Posterior cingulate gyrus (tissue), 11 donors: ENCODE results near the gene UEVLD.
A peak's percentile ranks its signal among the peaks of the same experiment; 100 is the strongest.
"Not testable (repeated sequence)": the region's sequence is repeated elsewhere in the genome, so short reads cannot be mapped to it uniquely, and the experiment has no call there.

ENCODE experiments used
- DNase-seq, 10 donors: peaks; one replicate each; pipeline versions ENCODE4 v3.0.0 to v3.0.0-alpha.2; 2020 to 2021; ENCODE audit warnings: mixed read lengths in 3 of 10
- intact Hi-C: fragments of 100-400 bp; cut with DNase I; formaldehyde crosslinking; loops from one replicate; pipeline ENCODE4 v1.15.1; 2023

Gene UEVLD

DNA sequence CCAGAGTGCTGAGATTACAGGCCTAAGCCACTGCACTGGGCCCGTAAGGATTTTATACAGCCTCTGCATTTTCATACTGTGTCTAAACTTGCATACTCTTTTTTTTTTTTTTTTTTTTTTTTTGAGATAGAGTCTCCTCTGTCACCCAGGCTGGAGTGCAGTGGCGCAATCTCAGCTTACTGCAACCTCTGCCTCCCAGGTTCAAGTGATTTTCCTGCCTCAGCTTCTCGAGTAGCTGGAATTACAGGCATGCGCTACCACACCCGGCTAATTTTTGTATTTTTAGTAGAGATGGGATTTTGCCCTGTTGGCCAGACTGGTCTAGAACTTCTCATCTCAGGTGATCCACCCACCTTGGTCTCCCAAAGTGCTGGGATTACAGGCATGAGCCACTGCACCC lies 5.6 kb upstream of the UEVLD start:
- intact Hi-C loops, DNase-seq: not testable (repeated sequence)

DNA sequence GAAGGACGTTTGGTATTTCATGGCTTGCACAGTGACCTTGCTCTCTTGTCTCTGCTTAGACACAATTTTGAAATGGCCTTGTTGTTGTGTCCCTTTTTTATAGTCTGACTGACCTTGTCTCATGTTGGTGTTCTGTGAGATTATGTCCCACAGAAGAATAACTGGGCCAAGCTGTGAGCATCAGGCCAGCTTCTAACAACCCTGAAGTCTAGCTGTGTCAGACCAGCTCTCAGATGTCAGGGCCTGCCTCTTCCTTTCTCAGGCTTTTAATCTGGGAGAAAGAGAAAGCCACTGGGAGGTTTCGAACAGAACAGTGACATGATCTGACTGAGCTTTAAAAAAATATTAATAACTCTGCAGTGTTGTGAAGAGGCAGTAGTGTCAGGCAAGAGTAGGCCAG lies 2.0 kb upstream of the UEVLD start:
- intact Hi-C loops: no loop called here
- DNase-seq: no peak

DNA sequence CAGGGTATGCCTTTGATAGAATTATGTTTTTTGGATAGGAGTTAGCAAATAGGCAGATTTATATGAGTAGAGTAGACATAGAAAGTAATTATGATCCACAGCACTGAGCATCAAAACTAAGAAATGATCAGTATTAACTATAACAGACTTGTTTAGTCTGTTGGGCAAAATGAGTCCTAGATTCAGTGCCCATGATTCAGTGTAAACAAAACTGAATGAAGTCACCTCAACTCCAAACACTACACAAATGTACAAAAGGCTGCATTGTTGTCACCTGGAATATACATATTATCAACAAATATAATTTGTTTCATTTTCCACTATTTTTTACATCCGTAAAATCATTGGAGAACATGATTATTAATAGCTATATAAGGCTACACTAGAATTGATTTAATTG lies 6.7 kb downstream of the UEVLD start:
- intact Hi-C loops: no loop called here
- no peak for DNase-seq

DNA sequence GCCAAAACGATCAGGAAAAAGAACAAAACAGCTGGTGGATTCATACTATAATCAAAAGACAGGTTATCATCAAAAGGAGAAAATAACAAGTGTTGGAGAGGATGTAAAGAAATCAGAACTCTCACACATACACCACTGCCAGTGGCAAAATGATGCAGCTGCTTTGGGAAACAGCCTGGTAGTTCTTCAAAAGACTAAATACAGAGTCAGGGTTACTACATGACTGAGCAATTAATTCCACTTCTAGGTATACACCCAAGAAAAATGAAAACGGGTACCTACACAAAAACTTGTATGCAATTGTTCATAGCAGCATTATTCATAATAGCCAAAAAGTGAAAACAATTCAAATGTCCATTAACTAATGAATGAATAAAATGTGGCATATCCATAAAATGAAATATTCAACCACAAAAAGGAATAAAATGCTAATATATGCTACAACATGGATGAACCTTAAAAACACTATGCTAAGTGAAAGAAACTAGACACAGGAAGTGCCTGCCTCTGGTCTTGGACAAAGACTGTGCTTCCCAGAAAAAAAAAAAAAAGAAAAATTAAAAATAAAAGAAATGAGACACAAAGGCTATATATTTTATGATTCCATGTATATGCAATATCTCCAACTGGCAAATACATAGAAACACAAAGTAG lies 8.3 kb downstream of the UEVLD start:
- intact Hi-C loops: no loop called here
- DNase-seq: no peak

DNA sequence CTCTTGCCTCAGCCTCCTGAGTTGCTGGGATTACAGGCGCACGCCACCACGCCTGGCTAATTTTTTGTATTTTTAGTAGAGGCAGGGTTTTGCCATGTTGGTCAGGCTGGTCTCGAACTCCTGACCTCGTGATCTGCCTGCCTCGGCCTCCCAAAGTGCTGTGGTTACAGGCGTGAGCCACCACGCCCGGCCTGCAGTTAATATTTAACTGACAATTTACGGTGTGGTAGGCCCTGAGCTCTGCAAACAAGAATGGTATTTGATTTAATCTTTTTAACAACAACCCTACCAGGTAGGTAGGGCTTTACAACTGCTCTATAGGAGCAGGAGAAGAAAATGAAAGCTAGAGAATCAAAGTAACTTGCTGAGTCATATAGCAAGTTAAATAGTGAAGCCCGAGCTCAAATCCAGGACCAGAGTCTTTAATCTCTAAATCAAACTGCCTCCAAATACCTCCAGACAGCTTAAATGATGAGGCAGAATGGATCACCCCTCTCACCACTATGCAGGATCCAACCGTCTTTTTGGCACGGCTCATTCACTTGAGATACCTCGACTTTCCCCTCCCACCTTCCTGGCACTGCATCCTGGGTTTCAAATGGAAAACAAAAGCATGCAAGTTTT lies 9.4 kb downstream of the UEVLD start:
- intact Hi-C loops: no loop called here
- DNase-seq: no peak

DNA sequence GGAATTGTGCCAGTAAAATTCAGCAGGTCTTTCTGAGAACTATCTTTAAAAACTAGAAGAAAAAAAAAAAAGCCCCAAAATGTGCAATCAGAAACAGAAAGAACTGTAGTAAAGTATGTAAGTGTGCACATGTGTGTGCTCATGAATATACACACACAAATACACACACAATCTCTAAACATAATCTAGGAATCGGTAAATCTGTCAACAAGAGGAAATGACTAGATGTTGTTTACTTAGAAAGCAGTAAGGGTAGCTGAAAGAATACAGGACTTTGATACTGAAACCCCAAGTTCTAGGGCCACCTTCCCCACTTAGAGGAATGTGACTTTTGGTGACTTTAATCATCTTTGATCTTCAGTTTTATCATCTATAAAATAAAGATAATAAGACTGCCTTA lies 13.2 kb downstream of the UEVLD start:
- intact Hi-C loops: no loop called here
- DNase-seq: no peak

DNA sequence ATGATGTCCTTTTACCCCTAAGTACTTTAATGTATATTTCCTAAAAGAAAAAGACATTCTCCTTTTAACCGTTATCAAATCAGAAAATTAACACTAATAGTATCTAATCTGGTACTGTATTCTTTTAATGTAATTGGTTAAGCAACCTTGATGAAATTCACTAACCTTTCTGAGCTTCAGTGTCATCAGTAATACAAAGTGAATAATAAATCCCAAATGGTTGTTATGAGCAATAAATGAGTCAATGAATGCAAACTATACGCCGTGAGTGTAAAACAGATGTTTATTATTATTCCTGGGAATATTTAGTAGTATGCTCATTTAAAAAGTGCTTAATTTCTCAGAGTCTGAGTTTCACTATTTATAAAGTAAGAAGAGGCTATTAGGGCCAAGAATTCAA lies 21.5 kb downstream of the UEVLD start:
- DNase-seq: no peak
- intact Hi-C loops: no loop called here

DNA sequence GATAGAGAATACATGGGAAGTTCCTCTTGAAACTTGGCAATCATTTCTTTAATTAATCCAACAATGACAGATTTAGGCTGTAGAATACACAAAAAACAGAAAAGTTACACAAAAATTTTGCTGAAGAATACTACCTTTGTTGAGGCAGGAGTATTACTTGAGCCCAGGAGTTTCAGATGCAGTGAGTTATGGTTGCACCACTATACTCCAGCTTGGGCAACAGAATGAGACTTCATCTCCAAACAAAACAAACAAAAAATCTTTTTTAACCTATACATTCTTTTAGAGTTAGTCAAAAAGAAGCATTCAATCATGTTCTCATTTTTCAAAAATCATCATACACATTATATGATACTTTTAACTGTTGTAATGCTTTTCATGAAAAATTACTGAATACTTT lies 22.1 kb downstream of the UEVLD start:
- intact Hi-C loops: no loop called here

DNA sequence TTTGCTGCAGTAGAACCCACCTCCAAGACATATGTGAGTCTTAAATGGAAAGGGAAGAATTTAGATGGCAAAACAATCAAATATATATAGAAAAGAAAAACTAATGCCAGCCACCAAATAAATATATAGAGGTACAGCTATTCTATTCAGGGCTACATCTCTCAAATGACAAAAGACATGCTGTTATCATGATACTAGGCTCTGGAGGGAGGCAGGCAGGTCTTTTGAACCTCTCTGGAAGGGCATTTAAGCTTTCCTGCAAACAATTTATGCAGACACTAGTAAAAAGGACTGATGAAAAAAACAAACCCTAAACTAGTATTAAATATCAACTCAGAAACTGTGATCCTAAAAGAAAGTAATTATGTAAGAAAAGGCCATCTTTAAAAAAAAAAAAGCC lies 24.4 kb downstream of the UEVLD start:
- intact Hi-C loops: no loop called here
- no peak for DNase-seq

More for the DNA sequence above, 22.1 kb downstream of the UEVLD start:
- no peak for DNase-seq

DNA sequence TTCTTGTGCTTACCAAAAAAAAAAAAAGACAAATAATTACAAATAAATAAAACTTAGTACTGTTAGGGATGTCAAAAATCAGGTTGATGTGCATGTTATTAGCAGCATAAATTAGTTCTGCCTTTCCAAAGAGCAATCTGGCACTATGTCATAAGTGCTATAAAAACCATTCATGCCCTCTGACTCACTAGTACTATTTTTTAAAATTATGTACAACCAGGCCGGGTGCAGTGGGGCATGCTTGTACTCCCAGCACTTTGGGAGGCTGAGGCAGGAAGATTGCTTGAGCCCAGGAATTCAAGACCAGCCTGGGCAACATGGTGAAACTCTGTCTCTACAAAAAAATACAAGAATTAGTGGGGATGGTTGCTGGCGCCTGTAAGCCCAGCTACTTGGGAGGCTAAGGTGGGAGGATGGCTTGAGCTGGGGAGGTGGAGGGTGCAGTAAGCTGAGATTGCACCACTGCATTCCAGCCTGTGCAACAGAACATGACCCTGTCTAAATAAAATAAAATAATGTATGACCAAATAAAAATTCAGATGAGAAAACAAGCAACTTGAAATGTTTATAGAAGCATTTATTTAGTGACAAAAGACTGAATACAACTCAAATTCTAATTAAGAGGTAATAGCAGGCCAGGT lies 25.3 kb downstream of the UEVLD start:
- intact Hi-C loops: no loop called here
- DNase-seq: no peak

DNA sequence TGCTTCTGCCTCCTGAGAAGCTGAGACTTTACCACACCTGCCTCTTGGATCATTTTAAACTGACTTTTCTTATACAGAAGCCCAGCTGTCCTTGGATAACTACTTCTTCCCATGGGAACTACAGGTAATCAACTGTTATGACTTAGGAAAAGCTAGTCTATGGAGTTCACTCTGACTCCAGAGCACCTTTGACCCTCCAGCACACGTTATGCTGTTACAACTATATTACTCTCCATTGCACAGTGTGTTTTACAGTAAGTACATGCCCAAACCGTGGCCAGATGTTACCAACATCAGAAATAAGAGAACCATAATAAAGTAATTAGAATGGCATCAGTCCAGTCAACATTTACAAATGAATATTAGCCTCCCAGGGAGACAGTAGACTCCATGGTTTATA lies 40.5 kb downstream of the UEVLD start:
- intact Hi-C loops: no loop called here
- DNase-seq: no peak

DNA sequence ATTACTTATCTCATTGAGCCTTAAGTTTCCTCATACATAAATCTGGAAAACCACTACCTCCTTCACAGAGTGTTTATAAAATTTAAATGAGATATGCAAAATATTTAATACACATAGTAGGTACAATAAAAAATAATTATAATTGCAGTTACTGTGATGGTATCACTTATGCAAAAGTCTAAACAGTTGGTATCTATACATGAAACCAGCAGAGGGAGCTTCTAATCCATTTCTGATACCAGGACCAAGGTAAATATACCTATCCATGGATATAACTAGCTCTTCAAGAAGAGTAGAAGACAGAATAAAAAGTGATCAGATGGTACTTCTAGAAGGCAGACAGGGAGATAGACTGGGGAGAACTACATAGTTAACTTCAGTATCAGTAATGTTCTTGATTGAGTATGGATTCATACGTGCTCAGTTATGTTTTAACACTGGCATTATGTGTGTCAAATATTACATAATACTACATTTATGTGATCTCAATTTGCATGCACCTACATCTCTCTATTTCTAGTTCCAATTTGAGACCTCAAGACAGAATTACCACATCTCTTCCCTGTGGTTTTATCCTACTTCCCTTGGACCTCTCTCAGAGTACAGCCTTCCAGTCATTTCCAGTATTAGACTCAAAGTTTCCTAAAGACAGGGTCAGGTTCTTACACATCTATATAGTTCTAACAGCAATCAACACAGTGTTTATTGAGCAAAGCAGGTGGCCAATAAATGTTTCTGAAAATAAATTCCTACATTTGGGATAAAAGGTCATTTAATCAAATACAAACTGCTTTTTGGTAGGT lies 48.1 kb downstream of the UEVLD start:
- no peak for DNase-seq
- intact Hi-C loops: loop anchor here (2.0 kb wide), 1 partner anchor 192 kb away; no protein-coding TSS in a partner anchor

DNA sequence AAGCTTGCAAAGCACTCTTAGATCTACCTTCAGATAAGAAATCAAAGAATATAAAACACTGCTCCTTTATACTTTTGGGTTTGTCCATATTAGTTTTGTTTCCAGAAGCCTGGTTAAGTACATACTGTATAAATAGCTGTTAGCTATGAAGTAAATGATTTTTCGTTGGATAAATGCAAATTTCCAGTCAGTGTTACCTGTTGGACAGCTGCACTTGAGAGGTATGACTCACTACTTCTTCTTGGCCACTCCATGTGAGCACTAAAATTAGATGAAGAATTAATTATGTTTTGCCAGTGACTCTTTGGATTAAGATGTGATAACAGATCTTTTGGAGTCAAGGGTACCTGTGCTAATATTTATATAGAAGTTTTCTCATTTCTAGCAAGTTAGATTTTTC lies 52.3 kb downstream of the UEVLD start:
- intact Hi-C loops: no loop called here

DNA sequence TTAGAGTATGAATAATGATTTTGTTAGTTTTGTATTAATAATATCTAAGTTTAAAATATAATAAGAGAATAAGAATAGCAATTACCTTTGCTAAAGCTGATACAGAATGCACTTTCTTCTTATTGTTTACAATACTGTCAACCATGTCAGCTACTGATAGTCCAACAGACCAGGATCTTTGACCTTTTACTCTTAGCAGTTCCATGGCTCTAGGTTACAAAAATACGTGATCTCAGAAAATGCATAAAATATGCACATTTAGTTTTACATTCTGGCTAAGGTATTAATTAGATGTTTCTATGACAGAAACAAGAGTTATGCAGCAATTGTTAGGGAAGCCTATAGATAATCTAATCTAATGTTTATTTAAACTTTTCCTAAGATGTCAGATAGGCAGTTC lies 54.3 kb downstream of the UEVLD start:
- intact Hi-C loops: no loop called here
- DNase-seq: no peak

More for the DNA sequence above, 52.3 kb downstream of the UEVLD start:
- DNase-seq: no peak

DNA sequence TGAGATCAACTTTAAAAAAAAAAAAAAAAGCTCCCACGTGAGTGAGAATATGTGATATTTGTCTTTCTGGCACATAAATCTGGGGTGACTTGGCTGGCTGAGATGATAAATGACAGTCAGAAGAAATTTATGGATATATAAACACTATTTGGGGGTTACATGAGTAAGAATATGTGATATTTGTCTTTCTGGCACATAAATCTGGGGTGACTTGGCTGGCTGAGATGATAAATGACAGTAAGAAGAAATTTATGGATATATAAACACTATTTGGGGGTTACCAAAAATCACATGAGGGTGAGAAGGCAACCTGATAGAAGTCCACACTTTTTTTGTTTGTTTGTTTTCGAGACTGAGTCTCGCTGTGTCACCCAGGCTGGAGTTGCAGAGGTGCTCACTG lies 55.2 kb downstream of the UEVLD start:
- intact Hi-C loops: no loop called here
- no peak for DNase-seq

DNA sequence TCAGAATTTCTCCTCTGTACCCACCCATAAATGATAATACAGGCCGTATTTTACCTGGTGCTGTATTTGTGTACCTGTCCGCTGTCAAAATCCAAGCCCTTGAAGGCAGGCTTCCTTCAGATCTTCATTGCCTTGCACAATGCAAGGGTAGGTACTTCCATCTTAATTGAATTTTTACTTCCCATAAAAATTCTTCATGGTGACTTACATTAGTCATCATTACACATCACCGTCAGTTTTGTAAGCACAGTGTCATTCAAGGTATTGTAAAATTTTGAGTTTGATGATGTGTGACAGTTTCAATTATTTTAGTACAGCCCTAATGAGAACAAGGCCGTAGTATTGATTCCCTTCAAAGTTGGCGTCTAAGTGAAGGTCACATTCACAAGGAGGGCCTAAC lies 61.0 kb downstream of the UEVLD start:
- DNase-seq: no peak
- intact Hi-C loops: loop anchor here (5.0 to 10.0 kb wide), 2 partner anchors 105 to 133 kb away; partner anchors contain the start of genes LDHA and SPTY2D1

DNA sequence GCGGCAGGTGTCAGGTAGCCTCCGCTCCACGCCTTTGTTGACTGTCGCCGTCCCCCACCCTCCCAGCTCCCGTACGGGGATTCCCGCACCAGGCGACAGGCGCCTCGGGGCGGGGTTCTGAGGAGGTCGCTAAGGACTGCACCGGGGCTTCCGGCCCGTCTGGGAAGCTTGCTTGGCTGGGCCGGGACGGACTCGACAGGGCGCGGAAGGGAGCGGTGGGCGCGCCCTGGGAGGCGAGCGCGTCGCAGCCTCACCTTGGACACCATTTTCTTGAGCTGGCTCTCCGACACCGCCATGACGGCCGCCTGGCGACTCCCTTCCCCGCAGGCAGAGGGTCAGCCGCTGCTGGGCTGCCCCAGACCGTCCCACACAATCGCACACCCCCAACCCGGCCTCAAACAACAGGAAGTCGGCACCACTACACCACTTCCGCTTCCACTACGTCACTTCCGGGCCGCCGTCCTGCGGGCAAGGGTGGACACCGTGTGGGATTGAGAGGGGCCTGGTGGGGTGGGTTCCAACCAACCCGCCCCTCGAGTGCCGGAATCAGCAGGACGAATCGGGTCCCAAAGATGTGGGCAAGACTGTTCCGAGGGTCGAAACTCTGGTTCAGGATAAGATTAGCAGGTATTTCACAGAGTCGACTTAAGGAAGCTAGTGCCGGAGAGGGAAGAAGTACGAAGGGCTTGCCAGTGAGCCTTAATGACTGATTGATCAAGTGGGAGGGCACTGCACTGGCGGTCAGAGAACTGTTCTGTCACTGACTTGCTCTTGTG lies 61.8 kb downstream of the UEVLD start, which contains the start of gene TSG101:
Gene TSG101 (minus strand): TSS at position 422 of the 776 bp plus-strand sequence. CDS start 126 bp downstream, at position 296.
- intact Hi-C loops: loop anchor here (1.0 to 10.0 kb wide), 3 partner anchors 106 to 204 kb away; partner anchors contain the start of genes GTF2H1, HPS5, LDHA and SPTY2D1
- DNase-seq: peak; percentile 93 to 99 (median 96)

DNA sequence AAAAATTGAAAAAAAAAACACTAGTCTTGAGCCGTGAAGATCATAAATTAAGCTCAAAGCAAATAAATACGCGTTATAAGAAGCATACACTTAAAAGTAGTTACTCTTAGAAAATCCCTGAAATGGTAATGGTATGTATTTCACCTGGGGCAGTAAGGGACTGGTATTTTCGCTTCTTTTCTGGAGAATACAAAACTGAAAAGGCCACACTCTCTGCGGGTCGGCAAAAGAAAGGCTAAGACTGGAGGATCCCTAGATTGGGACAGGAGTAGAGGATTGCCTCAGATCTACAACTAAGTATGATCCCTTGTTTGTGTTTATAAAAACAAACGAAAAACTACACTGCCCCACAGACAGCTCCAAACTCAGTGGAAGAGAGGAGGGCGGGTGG lies 62.4 kb downstream of the UEVLD start:
- intact Hi-C loops: loop anchor here (1.0 to 10.0 kb wide), 3 partner anchors 106 to 204 kb away; partner anchors contain the start of genes GTF2H1, HPS5, LDHA and SPTY2D1
- no peak for DNase-seq

DNA sequence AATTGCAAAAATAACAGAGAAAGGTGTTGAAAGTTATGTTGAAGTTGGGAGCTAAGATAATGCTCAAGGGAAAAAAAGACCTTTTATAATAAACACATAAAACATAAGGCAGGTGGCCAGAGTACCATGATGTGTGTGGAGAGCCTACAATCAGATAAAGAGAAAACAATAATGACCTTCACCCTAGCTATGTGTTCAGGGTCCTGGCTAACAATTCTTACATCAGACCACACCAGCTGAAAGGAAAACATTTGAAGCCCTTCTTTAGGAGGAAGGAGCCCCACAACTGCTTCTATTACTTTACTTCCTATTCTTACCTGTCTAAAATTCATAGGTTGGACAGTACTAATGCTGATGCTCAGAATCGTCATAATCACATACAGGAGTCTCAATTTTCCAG lies 64.3 kb downstream of the UEVLD start:
- no peak for DNase-seq
- intact Hi-C loops: loop anchor here (10.0 kb wide), 1 partner anchor 129 kb away; the partner anchor contains the start of gene LDHA

DNA sequence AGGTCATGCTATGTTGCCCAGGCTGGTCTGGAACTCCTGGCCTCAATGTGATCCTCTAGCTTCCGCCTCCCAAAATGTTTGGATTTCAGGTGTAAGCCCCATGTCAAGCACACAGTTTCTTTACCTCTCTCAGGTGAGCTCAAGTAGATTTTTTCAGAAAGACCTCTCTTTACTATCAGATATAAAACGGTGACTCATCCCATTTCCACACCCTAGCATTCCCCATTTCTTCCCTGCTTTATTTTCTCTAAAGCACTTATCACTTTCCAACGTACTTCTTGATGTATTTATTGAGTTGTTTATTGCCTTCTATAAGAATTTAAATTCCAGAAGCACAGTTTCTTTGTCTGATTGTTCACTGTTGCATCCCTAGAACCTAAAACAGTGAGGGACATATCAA lies 65.5 kb downstream of the UEVLD start:
- no peak for DNase-seq
- intact Hi-C loops: loop anchor here (10.0 kb wide), 1 partner anchor 128 kb away; the partner anchor contains the start of gene LDHA
